Lung (tissue), 12 donors: ENCODE measurements around the gene OR51B2. TPM values are rescaled to one million over a fixed set of nuclear protein-coding genes. Genes with fewer than 3 reads are reported as not detected.
"Not testable (repeated sequence)": the region's sequence is repeated elsewhere in the genome, so short reads cannot be mapped to it uniquely, and the experiment has no call there.

Experiments
- ATAC-seq: fragments of 200-7000 bp; cut with Tn5 transposase; one replicate; pipeline ENCODE4 v1.9.1; 2020; ENCODE audit warnings: moderate number of reproducible peaks; ENCODE audit not compliant: insufficient read depth, low FRiP score
- DNase-seq, 3 donors: peaks; one replicate each; pipeline ENCODE4 v3.0.0-alpha.2; 2013 to 2017
- H3K27ac ChIP-seq, 2 donors: one replicate each; pipeline ENCODE4 v1.5.1; 2013; ENCODE audit warnings: mild to moderate bottlenecking in 2 of 2, moderate library complexity in 2 of 2, control low read depth in 1 of 2, inconsistent platforms in 1 of 2, low read depth in 1 of 2, low read length in 1 of 2
- H3K27me3 ChIP-seq, 3 donors: one replicate each; pipeline ENCODE4 v1.5.1; 2013; ENCODE audit warnings: low read length in 2 of 3; ENCODE audit not compliant: control insufficient read depth in 3 of 3, insufficient read depth in 3 of 3
- H3K36me3 ChIP-seq, 4 donors: one replicate each; pipeline ENCODE4 v1.5.1; 2013; ENCODE audit warnings: low read length in 4 of 4, mild to moderate bottlenecking in 1 of 4, moderate library complexity in 1 of 4; ENCODE audit not compliant: control insufficient read depth in 4 of 4, insufficient read depth in 4 of 4
- H3K4me1 ChIP-seq, 5 donors: one replicate each; pipeline ENCODE4 v1.5.1; 2013; ENCODE audit warnings: low read length in 5 of 5, mild to moderate bottlenecking in 2 of 5, moderate library complexity in 1 of 5; ENCODE audit not compliant: control insufficient read depth in 5 of 5, insufficient read depth in 5 of 5
- H3K4me3 ChIP-seq: one replicate; pipeline ENCODE4 v1.5.1; 2013; ENCODE audit warnings: mild to moderate bottlenecking, control low read depth, moderate library complexity
- H3K9ac ChIP-seq, 2 donors: one replicate each; pipeline ENCODE4 v1.5.1; 2013; ENCODE audit warnings: low read length in 2 of 2, control low read depth in 1 of 2; ENCODE audit not compliant: insufficient read depth in 1 of 2
- H3K9me3 ChIP-seq, 4 donors: one replicate each; pipeline ENCODE4 v1.5.1; 2013; ENCODE audit warnings: low read length in 3 of 4, mild to moderate bottlenecking in 1 of 4, moderate library complexity in 1 of 4; ENCODE audit not compliant: control insufficient read depth in 4 of 4, insufficient read depth in 3 of 4
- WGBS, 2 donors: extraction: QIAGEN DNeasy Blood & Tissue Kit; methylation state at CpG; one replicate each; pipeline ENCODE4 v1.1.7; 2013; 5-methylcytosine and 5-hydroxymethylcytosine counted together
- polyA plus RNA-seq, 2 donors: library from polyadenylated mRNA; stranded (reverse); fragments of 200-250 nt; gene quantifications; one replicate each; pipeline ENCODE4 v1.2.1, GENCODE V29; 2013
- total RNA-seq, 2 donors: library from RNA; depleted of rRNA in 1 of 2; stranded (reverse); fragments of >200 nt in 1 of 2; gene quantifications; one replicate each; pipeline ENCODE4 v1.2.1, GENCODE V29; 2014 to 2021
- TF ChIP-seq, protein P1 (sequence below): IDR thresholded peaks from 2 replicates; pipeline ENCODE4 v1.5.1; 2012; ENCODE audit warnings: mild to moderate bottlenecking; ENCODE audit errors: control extremely low read depth, extremely low read depth
- donor health status: control.
- donor health status: control.
- donor health status: Bipolar disorder and iron deficiency.
- donor health status: healthy.
- donor health status: DM: yes; HTN: yes; CAD: no.

Gene OR51B2
- total and polyA plus RNA-seq, 4 donors, result 1.9 TPM; not detected in 3

- no peaks in the 10 kb centered on the region for H3K4me1 ChIP-seq
- no peaks in the 10 kb centered on the region for H3K36me3 ChIP-seq
- no peak overlapping the region for H3K9ac ChIP-seq
- ATAC-seq, result no peak
- TF ChIP-seq, protein P1, sequence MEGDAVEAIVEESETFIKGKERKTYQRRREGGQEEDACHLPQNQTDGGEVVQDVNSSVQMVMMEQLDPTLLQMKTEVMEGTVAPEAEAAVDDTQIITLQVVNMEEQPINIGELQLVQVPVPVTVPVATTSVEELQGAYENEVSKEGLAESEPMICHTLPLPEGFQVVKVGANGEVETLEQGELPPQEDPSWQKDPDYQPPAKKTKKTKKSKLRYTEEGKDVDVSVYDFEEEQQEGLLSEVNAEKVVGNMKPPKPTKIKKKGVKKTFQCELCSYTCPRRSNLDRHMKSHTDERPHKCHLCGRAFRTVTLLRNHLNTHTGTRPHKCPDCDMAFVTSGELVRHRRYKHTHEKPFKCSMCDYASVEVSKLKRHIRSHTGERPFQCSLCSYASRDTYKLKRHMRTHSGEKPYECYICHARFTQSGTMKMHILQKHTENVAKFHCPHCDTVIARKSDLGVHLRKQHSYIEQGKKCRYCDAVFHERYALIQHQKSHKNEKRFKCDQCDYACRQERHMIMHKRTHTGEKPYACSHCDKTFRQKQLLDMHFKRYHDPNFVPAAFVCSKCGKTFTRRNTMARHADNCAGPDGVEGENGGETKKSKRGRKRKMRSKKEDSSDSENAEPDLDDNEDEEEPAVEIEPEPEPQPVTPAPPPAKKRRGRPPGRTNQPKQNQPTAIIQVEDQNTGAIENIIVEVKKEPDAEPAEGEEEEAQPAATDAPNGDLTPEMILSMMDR, result no peak
- H3K9me3 ChIP-seq, result no peaks in the 10 kb centered on the region
- no peak for DNase-seq
- no peaks in the 10 kb centered on the region for H3K27me3 ChIP-seq
- H3K27ac ChIP-seq, result no peak overlapping the region
- 33 to 57% methylated on average over 1 of the region's 1 CpG for WGBS, 2 donors
- H3K4me3 ChIP-seq, result no peak overlapping the region
These were observed 11.1 kb upstream of the OR51B2 start for GRCh38 chr11:5335170-5335569.

- DNase-seq, result no peak
- ATAC-seq, result no peak
- H3K27me3 ChIP-seq, result no peaks in the 10 kb centered on the region
- H3K36me3 ChIP-seq, result no peaks in the 10 kb centered on the region
- peaks cover 0 to 2% (median 0%) of the 10 kb centered on the region in 4 donors for H3K9me3 ChIP-seq
- H3K4me3 ChIP-seq, result no peak overlapping the region
- no peak overlapping the region for H3K27ac ChIP-seq
- H3K9ac ChIP-seq, result no peak overlapping the region
- TF ChIP-seq, protein P1, result no peak
- H3K4me1 ChIP-seq, result no peaks in the 10 kb centered on the region
- 67 to 75% methylated on average over 5 of the region's 5 CpGs for WGBS, 2 donors
These were observed 6.8 kb downstream of the OR51B2 start for GRCh38 chr11:5317292-5317691.

- H3K36me3 ChIP-seq, DNase-seq, H3K4me1 ChIP-seq, H3K4me3 ChIP-seq, H3K27ac ChIP-seq, H3K27me3 ChIP-seq, ATAC-seq, H3K9ac ChIP-seq, H3K9me3 ChIP-seq: not testable (repeated sequence)
- WGBS, 2 donors, result 83 to 92% methylated on average over 3 of the region's 3 CpGs
These were observed 10.6 kb downstream of the OR51B2 start for GRCh38 chr11:5313326-5314023.

DNA sequence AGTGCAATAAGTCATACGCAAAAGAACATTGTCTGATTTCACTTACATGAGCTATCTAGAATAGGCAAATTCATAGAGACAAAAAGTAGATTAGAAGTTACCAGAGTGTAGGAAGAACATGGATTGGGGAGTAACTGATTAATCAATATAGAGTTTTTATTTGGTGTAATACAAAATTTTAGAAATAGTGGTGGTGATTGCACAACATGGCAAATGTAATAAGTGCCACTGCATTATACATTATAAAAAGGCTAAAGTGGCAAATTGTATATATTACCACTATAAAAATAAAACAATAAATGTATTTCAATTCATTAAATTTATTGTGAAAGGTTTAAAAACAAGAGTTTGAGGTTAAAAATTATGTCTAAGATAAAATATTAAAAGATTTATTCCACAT is 13.7 kb downstream of the OR51B2 start:
- H3K27ac ChIP-seq, result no peak overlapping the region
- H3K36me3 ChIP-seq, result no peaks in the 10 kb centered on the region
- peaks cover 0 to 2% (median 0%) of the 10 kb centered on the region in 4 donors for H3K9me3 ChIP-seq
- ATAC-seq (no peak), DNase-seq (no peak)
- H3K4me1 ChIP-seq, result no peaks in the 10 kb centered on the region
- WGBS, 2 donors, result 93 to 97% methylated on average over 1 of the region's 1 CpG
- no peaks in the 10 kb centered on the region for H3K27me3 ChIP-seq
- H3K4me3 ChIP-seq, result no peak overlapping the region
- H3K9ac ChIP-seq, result no peak overlapping the region
- TF ChIP-seq, protein P1, result no peak
